ENCODE data around the gene SSBP4.

GRCh38 chr19:18427080-18427742, 8.0 kb downstream of the SSBP4 start:
- TF ChIP-seq CTCF (conservative IDR thresholded peaks at IDR 0.05; ENCODE audit: low read depth, low read length), result no peak
- TF ChIP-seq EZH2 (IDR thresholded peaks at IDR 0.05; ENCODE audit: low read length, unreplicated experiment), result no peak

Data from PC-3 (cell line).